OCI-M1 (cell line): ENCODE measurements around the gene ZPLD1.
A peak's percentile ranks its signal among the peaks of the same experiment; 100 is the strongest.

Source experiments
- DNase-seq: peaks from one replicate; lab custom pipeline; 2025; lab: John Stamatoyannopoulos, UW

Gene ZPLD1

GRCh38 chr3:102434715-102435114 is at the start of gene ZPLD1:
Gene ZPLD1, plus strand, starts transcription at chr3:102435015. Its CDS starts 3,473 bp downstream, at chr3:102438488.
- DNase-seq = no peak

DNA sequence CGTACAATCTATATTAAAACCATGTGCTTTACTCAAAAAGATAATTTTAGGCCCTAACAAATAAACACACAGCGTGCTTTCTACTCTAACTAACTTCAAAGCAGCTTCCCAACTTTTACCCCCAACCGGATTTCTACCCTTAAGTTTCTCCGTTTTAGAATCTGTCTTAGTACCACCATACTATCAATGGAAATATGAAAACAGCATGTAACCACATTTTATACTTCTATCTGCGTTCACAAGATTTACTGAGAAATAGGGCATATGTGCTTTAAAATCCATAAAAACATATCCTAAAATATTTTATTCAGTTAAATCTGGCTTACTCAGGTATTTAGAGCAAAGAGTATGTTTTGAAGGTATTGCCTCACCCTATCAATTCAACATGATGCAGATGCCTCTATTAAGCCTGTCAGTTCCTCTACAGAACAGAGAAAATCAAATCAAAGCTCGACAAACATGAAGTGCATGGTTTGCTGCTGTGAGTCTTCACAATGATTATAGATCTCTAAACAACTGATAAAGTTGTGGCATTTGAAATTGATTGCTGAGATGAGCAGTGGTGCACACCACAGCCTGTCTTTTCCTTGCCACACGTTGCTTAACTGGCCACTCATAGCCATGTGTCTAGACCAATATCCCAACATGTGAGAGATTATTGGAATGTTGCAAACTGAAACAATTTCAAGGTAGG is 44.5 kb upstream of the ZPLD1 start:
- DNase-seq = no peak

GRCh38 chr3:102390916-102391315 is 43.9 kb upstream of the ZPLD1 start:
- DNase-seq = no peak

- DNase-seq = no peak
Measured at GRCh38 chr3:102391491-102391890, 43.3 kb upstream of the ZPLD1 start.

GRCh38 chr3:102394517-102394916 is 40.3 kb upstream of the ZPLD1 start:
- DNase-seq = no peak

DNA sequence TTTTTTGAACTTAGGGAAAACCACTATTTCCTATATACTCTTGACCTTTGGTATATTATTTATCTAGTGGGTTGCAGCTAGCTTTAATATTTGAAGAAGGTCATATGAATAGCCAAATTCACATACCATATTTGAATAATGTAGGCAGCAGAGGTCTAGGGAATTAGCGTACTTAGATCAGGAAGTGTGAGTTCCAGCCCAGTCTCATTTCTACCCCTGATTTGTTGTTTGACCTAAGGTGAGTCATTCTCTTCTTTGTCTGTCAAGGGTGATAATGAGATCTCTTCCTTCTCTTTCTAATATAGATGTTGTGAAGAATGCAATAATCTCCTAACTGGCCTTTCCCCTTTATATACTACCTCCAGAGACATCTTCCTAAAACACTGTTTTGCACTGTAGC is 36.6 kb upstream of the ZPLD1 start:
- no peak for DNase-seq

DNA sequence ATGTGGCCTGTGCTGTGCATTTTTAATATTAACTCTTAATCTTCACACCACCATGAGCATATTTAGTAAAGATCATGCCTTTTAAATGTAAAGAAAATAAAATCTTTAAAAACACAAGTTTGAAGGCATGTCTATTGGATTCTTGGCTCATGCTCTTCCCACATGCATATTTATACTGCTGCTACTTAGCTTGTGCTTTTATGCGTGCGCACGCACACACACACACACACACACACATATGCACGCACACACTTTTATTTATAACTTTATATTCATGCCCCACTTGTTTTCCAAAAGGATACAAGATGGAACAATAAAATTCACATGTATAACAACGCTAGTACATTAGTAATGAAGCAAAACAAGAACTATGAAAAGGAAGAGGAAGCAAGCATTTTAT is 36.1 kb upstream of the ZPLD1 start:
- no peak for DNase-seq

DNA sequence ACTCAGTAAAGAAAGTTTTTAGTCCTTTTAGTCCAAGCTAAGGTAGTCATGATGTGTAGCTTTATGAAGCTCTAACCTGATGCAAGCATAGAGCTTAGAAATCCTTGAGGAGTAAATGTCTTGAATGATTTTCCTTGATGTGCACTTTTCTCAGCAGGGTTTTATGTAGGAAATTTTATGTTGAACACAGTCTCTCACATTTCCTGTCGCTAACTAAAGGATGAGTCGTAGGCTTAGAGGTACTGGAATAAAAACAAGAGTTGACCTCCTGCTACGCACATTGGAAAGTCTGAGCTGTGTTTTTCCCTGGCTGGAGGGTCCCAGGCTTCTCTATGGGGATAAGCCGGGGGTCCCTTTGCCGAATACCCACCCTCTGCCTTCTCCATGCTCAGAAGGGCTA is 34.7 kb upstream of the ZPLD1 start:
- no peak for DNase-seq

- no peak for DNase-seq
Measured at GRCh38 chr3:102400766-102401165, 34.0 kb upstream of the ZPLD1 start.

GRCh38 chr3:102410616-102411015 is 24.2 kb upstream of the ZPLD1 start:
- no peak for DNase-seq

DNA sequence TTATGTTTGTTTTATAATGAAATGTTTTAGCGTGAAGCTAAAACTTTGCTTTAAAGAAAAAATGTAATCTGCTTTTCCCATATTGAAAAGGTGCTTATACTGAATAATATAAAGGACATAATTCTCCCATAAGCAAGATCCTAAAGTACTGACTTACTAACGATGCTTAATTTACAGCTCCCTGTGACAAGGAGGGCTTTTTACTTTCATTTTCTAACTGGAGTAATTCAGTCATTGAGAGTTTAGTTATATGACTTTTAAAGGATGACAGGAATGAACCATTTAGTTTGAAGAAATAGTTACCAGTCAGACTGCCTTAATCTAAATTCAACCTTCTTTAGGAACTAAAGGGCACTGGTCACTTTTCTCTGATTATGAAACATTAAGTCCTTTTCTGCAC is 19.3 kb upstream of the ZPLD1 start:
- peak; percentile 69 for DNase-seq

DNA sequence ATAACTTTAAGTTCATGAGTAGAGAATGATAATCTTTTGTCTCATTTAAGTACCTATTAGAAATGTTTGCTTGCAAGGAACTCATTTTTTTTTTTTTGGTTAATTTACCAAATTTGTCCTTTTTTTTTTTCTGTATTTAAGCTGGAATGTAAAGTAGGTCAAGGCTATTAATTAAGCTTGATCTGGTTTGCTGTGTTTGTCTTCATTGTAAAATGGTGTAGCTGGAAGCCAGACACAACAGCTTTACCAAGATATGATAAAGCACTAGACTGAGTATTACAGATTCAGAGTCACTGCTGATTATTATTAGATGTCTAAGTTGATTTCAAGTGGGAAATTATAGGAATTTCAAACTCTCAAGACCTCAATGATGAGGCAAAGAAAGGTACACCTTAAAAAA is 15.0 kb upstream of the ZPLD1 start:
- DNase-seq = no peak

- no peak for DNase-seq
Measured at GRCh38 chr3:102441832-102442231, 7.0 kb downstream of the ZPLD1 start.

- no peak for DNase-seq
Measured at GRCh38 chr3:102443021-102443420, 8.2 kb downstream of the ZPLD1 start.

DNA sequence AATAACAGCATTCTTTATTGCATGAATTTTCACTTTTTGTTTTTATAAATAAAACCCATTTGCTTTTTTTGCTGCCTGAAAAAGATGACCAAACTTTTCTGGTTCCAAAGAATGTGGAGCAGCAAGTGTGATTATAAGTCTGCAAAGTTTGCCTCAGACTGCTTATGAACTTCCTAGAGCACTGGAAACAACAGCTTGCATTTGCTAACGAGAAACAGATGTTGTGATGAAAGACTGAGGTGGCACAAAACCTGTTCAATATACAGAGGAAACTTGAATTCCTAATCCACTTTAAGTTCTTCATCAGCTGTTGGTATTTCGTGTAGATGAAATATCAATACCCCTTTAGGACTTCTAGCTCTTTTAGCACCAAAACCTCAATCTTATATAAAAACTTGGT is 9.3 kb downstream of the ZPLD1 start:
- DNase-seq = no peak

GRCh38 chr3:102447272-102447671 is 12.5 kb downstream of the ZPLD1 start:
- DNase-seq = peak; percentile 15

- peak; percentile 69 for DNase-seq
Measured at GRCh38 chr3:102449341-102449740, 14.5 kb downstream of the ZPLD1 start.

DNA sequence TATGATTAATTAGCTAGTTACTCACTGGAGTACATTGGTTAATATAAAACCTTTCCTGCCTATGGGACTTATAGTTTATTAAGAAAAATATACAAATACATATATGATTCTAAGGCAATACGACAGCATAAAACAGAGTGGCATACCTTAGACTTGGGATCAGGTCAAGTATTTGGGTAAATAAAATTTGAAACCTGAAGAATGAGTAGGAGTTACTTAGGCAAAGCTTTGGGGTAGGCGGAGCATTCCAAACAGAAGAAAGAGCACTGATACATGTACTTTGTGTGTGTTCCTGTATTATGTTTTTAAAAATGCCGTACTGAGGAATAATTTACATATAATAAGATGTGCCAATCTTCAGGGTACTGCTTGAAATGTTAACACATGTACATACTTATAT is 15.1 kb downstream of the ZPLD1 start:
- no peak for DNase-seq

GRCh38 chr3:102450976-102451375 is 16.2 kb downstream of the ZPLD1 start:
- no peak for DNase-seq

GRCh38 chr3:102451543-102451942 is 16.7 kb downstream of the ZPLD1 start:
- no peak for DNase-seq

DNA sequence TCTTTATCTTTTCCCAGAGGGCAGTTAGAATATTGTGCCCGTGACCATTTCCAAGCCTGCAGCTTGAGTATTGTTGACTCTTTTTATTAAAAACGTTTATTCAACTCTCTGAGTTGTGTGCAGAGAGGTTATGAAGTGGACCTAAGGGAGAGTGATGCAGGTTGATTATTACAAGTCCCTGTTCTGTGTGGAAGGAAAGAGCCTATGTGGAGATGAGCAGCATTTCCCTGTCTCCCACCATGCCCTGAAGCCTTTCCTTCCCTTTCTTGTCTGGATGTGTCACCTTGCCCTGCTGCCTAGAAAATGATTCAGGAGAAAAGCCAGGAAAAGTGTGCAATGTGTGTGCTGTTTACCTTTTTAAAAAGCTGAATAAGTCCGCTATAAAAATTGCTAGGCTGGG is 19.4 kb downstream of the ZPLD1 start:
- no peak for DNase-seq

DNA sequence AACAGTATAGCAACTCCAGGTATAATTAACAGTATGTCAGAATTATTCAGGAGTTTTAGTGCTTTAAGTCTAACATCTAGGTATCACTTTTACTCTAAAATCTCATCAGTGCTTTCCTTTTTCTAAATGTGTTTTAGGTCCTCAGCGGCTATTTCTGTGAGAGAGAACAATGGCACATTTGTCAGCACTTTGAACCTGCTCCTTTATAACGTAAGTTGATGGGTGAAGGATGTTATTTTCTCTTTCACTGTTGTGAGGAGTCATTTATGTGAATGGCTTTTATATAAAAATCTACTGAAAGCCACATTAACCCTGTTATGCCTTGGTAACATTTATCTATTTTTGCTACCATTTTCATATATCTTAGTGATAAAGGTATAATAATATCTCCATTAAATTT is 22.8 kb downstream of the ZPLD1 start:
- no peak for DNase-seq

GRCh38 chr3:102460579-102460978 is 25.8 kb downstream of the ZPLD1 start:
- DNase-seq = no peak

- no peak for DNase-seq
Measured at GRCh38 chr3:102464261-102464660, 29.4 kb downstream of the ZPLD1 start.
